Aorta (tissue), 5 donors: Measurements from ENCODE around the gene SLC1A1. TPM values are rescaled to one million over a fixed set of nuclear protein-coding genes. Genes with fewer than 3 reads are reported as not detected.
A peak's percentile ranks its signal among the peaks of the same experiment; 100 is the strongest.

Source experiments
- ATAC-seq: fragments of 200-7000 bp; cut with Tn5 transposase; one replicate; pipeline ENCODE4 v1.9.1; 2022; ENCODE audit warnings: moderate library complexity; ENCODE audit not compliant: low FRiP score
- DNase-seq, 2 donors: peaks; one replicate each; pipeline ENCODE4 v3.0.0-alpha.2; 2020
- H3K27ac ChIP-seq, 2 donors: one replicate each; pipeline ENCODE4 v1.5.1; 2013; ENCODE audit warnings: low read length in 2 of 2, mild to moderate bottlenecking in 2 of 2, moderate library complexity in 2 of 2, control low read depth in 1 of 2, inconsistent platforms in 1 of 2, low read depth in 1 of 2
- H3K27me3 ChIP-seq, 2 donors: one replicate each; pipeline ENCODE4 v1.6.1; 2013; ENCODE audit warnings: control low read depth in 1 of 2, low read length in 1 of 2, mild to moderate bottlenecking in 1 of 2, moderate library complexity in 1 of 2; ENCODE audit not compliant: insufficient read depth in 2 of 2, control insufficient read depth in 1 of 2
- H3K36me3 ChIP-seq, 2 donors: one replicate each; pipeline ENCODE4 v1.6.1; 2013; ENCODE audit warnings: control low read depth in 1 of 2, low read length in 1 of 2, mild to moderate bottlenecking in 1 of 2; ENCODE audit not compliant: insufficient read depth in 2 of 2, control insufficient read depth in 1 of 2
- H3K4me1 ChIP-seq, 2 donors: one replicate each; pipeline ENCODE4 v1.6.1; 2013; ENCODE audit warnings: low read length in 2 of 2, control low read depth in 1 of 2, mild to moderate bottlenecking in 1 of 2, moderate library complexity in 1 of 2; ENCODE audit not compliant: insufficient read depth in 2 of 2, control insufficient read depth in 1 of 2
- H3K4me3 ChIP-seq, 2 donors: one replicate each; pipeline ENCODE4 v1.5.1; 2013; ENCODE audit warnings: low read length in 2 of 2, control low read depth in 1 of 2, mild to moderate bottlenecking in 1 of 2
- H3K9me3 ChIP-seq: one replicate; pipeline ENCODE4 v1.6.1; 2013; ENCODE audit warnings: mild to moderate bottlenecking, low read length; ENCODE audit not compliant: control insufficient read depth
- WGBS, 2 donors: extraction: QIAGEN DNeasy Blood & Tissue Kit; methylation state at CpG; one replicate each; pipeline ENCODE4 v1.1.7; 2013; 5-methylcytosine and 5-hydroxymethylcytosine counted together
- intact Hi-C, 2 donors: fragments of 100-400 bp; cut with DNase I; formaldehyde crosslinking; loops; one replicate each; pipeline versions ENCODE4 v1.14.2 to v1.15.0; 2022
- long read RNA-seq, 2 donors: library from polyadenylated mRNA; unstranded; transcript quantifications; one replicate each; pipeline ENCODE4 v2.0.0, GENCODE V29; 2020 to 2021
- polyA plus RNA-seq, 2 donors: library from polyadenylated mRNA; stranded (reverse); fragments of 200-250 nt; gene quantifications; one replicate each; pipeline ENCODE4 v1.2.3, GENCODE V29; 2013
- total RNA-seq, 2 donors: library from RNA; stranded (reverse); fragmentation: NEBNext Ultra II Directional; extraction: Animal tissue kit (Norgen Biotek cat#: 25700); gene quantifications; one replicate each; pipeline ENCODE4 v1.2.1, GENCODE V29; 2021
- donor health status: healthy with polysubstance abuse.
- donor health status: Bipolar disorder and iron deficiency.
- donor health status: DM: no; HTN: no; CAD: no.
- donor health status: DM: no; HTN: no; CAD: no.
- donor health status: DM: yes; HTN: yes; CAD: no.

SLC1A1 gene
- total RNA-seq: 1 to 10 TPM; 3.0 to 3.2 TPM
- polyA plus RNA-seq: 1 to 10 TPM; 3.1 to 5.6 TPM
- long read RNA-seq, donor 1, partial matches to known transcripts: 0 of 4 reads
- long read RNA-seq, donor 1, other reads (novel, unspliced or antisense): 2 of 4 reads
- long read RNA-seq, donor 2, partial matches to known transcripts: 0 of 12 reads
- long read RNA-seq, donor 2, other reads (novel, unspliced or antisense): 8 of 12 reads

DNA sequence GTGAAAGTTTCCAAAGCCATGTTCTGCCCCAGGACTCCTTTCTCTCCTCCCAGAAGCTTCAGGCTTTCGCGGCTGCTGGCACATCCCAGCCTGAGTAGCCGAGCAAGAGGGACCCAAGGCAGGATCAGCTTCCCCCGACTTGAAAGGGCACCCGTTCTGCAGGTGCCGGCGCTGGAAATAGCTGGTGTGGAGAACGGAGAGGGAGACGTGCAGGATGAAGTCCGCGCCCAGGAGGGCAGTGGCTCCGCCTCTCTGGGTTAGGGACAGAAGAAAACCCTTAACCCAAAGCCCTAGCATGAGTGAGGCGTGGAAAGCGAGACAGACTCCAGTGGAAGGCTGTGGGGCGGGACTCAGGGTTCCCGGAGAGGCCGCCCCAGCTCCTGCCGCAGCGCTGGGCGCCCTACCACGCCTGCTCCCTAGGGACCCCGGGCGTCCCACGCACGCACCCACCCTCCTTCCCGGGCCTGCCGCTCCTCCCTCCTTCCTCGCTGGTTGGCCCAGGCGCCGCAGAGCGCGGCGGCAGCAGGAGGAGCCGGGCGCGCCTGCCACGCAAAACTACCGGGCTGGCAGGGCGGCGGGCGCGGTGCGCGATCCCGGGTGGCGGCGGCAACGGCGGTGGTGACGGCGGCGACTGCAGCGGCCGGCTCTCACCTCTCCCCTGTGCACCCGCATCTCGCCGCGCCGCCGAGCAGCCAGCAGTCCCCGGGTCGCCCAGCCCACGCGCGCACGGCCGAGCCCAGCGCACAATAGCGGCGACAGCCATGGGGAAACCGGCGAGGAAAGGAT is at the start of gene SLC1A1:
Gene SLC1A1 (plus strand): TSS at position 550 of the 786 bp plus-strand sequence. CDS start 212 bp downstream, at position 762.
- 0% methylated on average over 49 to 72 of the region's 72 CpGs for WGBS, 2 donors
- ATAC-seq: peak; percentile 93
- Histone ChIP-seq H3K36me3 (no peaks in the 10 kb centered on the region), H3K4me3 (peak within 1 kb of the TSS; percentile 33 to 58), H3K27me3 (no peaks in the 10 kb centered on the region), H3K27ac (peak within 1 kb of the TSS; percentile 21 to 61), H3K4me1 (no peaks in the 10 kb centered on the region), H3K9me3 (no peaks in the 10 kb centered on the region)
- intact Hi-C loops: loop anchor here in 1 of 2 donors (10.0 kb wide), 1 partner anchor 55 kb away; no protein-coding TSS in a partner anchor
- peak; percentile 85 to 88 for DNase-seq

DNA sequence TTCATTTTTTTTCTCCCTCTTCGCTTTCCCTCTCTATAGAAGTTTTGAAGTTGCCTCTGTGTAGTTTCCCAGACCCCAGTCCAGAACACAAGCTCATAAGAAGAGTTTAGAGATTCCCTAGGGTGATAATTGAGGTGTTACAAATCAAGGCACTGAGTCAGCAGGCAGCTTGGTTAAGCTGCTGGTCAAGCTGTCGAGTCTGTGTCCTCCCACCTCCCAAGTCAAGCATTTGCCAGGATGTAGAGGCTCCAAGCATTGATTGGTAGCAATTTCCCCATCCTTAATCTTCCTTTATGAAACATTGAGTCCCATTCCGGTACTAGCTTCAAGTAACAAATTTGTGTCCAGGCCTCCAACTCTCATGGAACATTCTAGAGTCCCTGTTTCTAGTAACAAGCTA is 47.5 kb upstream of the SLC1A1 start:
- 78 to 79% methylated on average over 3 of the region's 3 CpGs for WGBS, 2 donors
- Histone ChIP-seq H3K9me3 (peaks cover 1% of the 10 kb centered on the region), H3K27me3 (no peaks in the 10 kb centered on the region), H3K4me3 (no peak overlapping the region), H3K4me1 (no peaks in the 10 kb centered on the region), H3K36me3 (no peaks in the 10 kb centered on the region), H3K27ac (no peak overlapping the region)
- DNase-seq (no peak), ATAC-seq (no peak)
- intact Hi-C loops: no loop called here

DNA sequence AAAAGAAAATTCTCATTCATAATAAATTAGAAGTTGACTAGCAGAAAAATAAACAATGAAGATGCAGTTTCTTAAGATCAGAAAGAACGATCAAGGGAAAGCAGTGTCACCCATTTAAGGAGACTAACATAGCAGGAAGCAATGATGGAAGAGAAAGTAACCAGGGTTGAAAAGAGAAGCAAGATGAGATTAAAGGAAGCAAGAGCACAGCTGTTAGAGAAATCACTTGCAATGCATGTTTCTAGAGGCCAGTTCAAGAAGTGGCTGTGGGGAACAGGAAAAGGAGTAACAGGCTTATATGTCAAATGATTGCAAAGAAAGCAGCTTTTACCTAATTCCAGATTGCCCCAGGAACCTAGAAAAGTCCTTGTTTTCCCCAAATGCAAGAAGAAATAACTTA is 46.8 kb upstream of the SLC1A1 start:
- H3K27me3 ChIP-seq: no peaks in the 10 kb centered on the region
- no peak overlapping the region for H3K27ac ChIP-seq
- WGBS, 2 donors: 68 to 69% methylated on average over 1 of the region's 1 CpG
- no peaks in the 10 kb centered on the region for H3K36me3 ChIP-seq
- intact Hi-C loops: no loop called here
- DNase-seq (no peak), ATAC-seq (no peak)
- peaks cover 1% of the 10 kb centered on the region for H3K9me3 ChIP-seq
- H3K4me3 ChIP-seq: no peak overlapping the region
- H3K4me1 ChIP-seq: no peaks in the 10 kb centered on the region

DNA sequence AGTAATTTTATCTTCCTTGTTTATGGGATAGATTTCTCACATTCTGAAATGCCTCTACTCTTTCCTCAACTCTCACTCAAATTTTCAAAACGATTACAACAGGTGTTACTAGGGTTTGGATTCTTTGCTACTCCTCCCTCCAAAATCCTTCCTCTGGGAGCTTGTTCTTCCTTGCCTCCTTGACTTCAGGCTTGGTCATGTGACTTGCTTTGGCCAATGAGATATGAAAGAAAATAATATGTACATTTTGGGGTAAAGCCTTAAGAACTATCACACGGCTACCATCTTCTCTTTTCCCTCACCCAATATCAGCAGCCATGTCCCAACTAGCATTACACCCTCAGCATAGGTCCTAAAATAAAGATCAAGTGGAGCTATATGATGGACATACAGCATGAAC is 28.8 kb upstream of the SLC1A1 start:
- WGBS, 2 donors: 80 to 81% methylated on average over 2 of the region's 2 CpGs
- intact Hi-C loops: no loop called here

DNA sequence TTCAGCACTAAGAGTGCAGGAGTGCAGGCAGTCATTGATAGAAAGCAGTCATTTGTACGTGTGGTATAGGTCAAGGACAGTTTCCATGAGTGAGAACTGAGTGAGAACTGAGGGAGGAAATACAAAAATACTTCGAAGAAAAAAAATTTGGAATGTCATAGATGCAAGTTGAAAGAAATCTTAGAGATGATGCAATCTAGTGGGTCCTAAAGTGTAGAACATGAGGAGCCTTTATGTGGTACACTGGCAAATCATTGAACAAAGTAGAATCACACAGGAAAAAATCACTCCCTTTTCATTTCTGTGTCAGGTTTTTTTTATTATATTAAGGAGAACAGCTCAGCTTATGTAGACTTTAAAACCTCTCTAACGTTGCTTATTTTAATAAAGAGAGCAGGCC is 26.4 kb upstream of the SLC1A1 start:
- H3K9me3 ChIP-seq: peaks cover 2% of the 10 kb centered on the region
- H3K27ac ChIP-seq: no peak overlapping the region
- ATAC-seq: no peak
- DNase-seq: no peak
- H3K36me3 ChIP-seq: no peaks in the 10 kb centered on the region
- intact Hi-C loops: no loop called here
- H3K4me1 ChIP-seq: no peaks in the 10 kb centered on the region
- H3K4me3 ChIP-seq: no peak overlapping the region
- no peaks in the 10 kb centered on the region for H3K27me3 ChIP-seq
- 62% methylated on average over 3 of the region's 3 CpGs for WGBS, 2 donors

More for the DNA sequence above, 28.8 kb upstream of the SLC1A1 start:
- no peaks in the 10 kb centered on the region for H3K4me1 ChIP-seq
- H3K27me3 ChIP-seq: no peaks in the 10 kb centered on the region
- DNase-seq (no peak), ATAC-seq (no peak)
- no peaks in the 10 kb centered on the region for H3K36me3 ChIP-seq
- H3K27ac ChIP-seq: no peak overlapping the region
- H3K9me3 ChIP-seq: no peaks in the 10 kb centered on the region
- no peak overlapping the region for H3K4me3 ChIP-seq

DNA sequence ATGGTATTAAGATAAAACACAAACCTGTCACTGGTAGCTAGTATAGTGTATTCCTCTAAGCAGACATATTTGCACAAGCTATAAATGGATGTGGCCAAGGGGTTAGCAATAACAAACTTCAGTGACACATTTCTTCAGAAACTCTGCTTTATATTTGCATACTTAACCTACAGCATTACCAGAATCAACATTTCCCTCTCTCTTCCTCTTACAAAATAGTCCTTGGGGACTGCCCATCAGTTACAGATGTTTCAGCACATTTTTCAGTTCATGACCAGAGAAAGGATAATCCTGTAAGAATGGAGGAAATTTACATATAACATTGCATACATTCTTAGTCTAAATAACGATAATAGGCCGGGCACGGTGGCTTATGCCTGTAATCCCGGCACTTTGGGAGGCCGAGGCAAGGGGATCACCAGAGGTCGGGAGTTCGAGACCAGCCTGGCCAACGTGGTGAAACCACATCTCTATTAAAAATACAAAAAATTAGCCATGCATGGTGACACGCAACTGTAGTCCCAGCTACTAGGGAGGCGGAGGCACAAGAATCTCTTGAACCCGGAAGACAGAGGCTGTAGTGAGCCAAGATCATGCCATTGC is 25.3 kb upstream of the SLC1A1 start:
- no peak for DNase-seq
- 73 to 85% methylated on average over 11 of the region's 11 CpGs for WGBS, 2 donors
- Histone ChIP-seq H3K36me3 (no peaks in the 10 kb centered on the region), H3K4me1 (no peaks in the 10 kb centered on the region), H3K4me3 (no peak overlapping the region), H3K27ac (no peak overlapping the region), H3K9me3 (peaks cover 2% of the 10 kb centered on the region), H3K27me3 (no peaks in the 10 kb centered on the region)
- no peak for ATAC-seq
- intact Hi-C loops: no loop called here

DNA sequence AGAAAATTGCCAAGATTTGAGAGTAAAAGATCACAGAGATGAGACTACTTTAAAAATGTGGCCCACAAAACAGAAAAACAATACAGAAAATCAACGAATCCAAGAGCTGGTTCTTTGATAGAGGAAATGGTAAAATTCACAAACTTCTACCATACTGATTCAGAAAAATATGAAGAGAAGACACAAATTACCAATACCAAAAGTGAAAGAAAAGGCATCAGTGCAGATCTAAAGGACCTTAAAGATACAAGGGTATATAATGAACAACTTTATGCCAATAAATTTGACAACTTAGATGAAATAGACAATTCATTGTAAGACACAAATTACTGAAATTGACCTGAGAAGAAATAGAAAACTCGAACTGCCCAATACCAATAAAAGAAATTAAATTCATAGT is 24.4 kb upstream of the SLC1A1 start:
- Histone ChIP-seq H3K4me1 (no peaks in the 10 kb centered on the region), H3K27ac (no peak overlapping the region), H3K36me3 (no peaks in the 10 kb centered on the region), H3K4me3 (no peak overlapping the region), H3K9me3 (peaks cover 2% of the 10 kb centered on the region), H3K27me3 (no peaks in the 10 kb centered on the region)
- no peak for ATAC-seq
- intact Hi-C loops: no loop called here
- 81 to 86% methylated on average over 2 of the region's 2 CpGs for WGBS, 2 donors
- no peak for DNase-seq

DNA sequence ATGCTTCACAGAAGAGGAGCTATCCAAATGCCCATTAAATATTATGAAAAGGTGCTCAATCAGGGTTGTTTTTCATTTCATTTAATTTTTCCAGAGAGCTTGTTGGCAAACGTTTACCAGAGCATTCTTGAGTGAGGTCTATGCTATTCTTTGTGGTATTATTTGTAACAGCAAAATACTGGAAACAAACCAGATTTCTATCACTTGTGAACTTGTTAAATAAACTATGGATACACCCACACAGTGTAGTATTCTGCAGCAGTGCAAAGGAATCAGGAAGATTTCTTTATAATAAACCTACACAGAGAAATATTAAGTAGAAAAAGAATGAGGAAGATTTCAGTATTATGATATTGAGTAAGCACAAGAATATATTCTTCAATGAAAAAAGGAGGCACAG is 15.0 kb upstream of the SLC1A1 start:
- intact Hi-C loops: no loop called here

More for the DNA sequence above, 15.0 kb upstream of the SLC1A1 start:
- H3K27me3 ChIP-seq: no peaks in the 10 kb centered on the region
- no peaks in the 10 kb centered on the region for H3K36me3 ChIP-seq
- 0 to 2% methylated on average over 1 of the region's 1 CpG for WGBS, 2 donors
- no peak overlapping the region for H3K4me3 ChIP-seq
- H3K27ac ChIP-seq: no peak overlapping the region
- ATAC-seq (no peak), DNase-seq (no peak)
- no peaks in the 10 kb centered on the region for H3K4me1 ChIP-seq
- H3K9me3 ChIP-seq: no peaks in the 10 kb centered on the region
